Heart right ventricle (tissue), 16 donors: Measurements from ENCODE around the gene PIM1. TPM values are rescaled to one million over a fixed set of nuclear protein-coding genes. Genes with fewer than 3 reads are reported as not detected.

ENCODE experiments used
- ATAC-seq, 8 donors: fragments of 200-7000 bp; cut with Tn5 transposase; one replicate each; pipeline ENCODE4 v1.9.1; 2020; ENCODE audit warnings: mild to moderate bottlenecking in 8 of 8, moderate library complexity in 8 of 8, moderate number of reproducible peaks in 1 of 8
- DNase-seq, 2 donors: peaks; one replicate each; pipeline ENCODE4 v3.0.0-alpha.2; 2020
- H3K27ac ChIP-seq, 10 donors: fragments of 200-600 bp; sonication (generic) in 2 of 10; one replicate each; pipeline versions ENCODE4 v1.5.0 to v1.8.0; 2020 to 2022; ENCODE audit warnings: mild to moderate bottlenecking in 3 of 10
- H3K27me3 ChIP-seq, 7 donors: fragments of 200-600 bp; one replicate each; pipeline ENCODE4 v1.8.0; 2021 to 2022; ENCODE audit warnings: mild to moderate bottlenecking in 2 of 7
- H3K36me3 ChIP-seq, 9 donors: fragments of 200-600 bp; sonication (generic) in 1 of 9; one replicate each; pipeline versions ENCODE4 v1.5.0 to v1.8.0; 2020 to 2022; ENCODE audit warnings: mild to moderate bottlenecking in 2 of 9
- H3K4me1 ChIP-seq, 9 donors: fragments of 200-600 bp; sonication (generic) in 1 of 9; one replicate each; pipeline versions ENCODE4 v1.5.0 to v1.8.0; 2020 to 2022; ENCODE audit warnings: mild to moderate bottlenecking in 4 of 9
- H3K4me3 ChIP-seq, 10 donors: fragments of 200-600 bp; sonication (generic) in 2 of 10; one replicate each; pipeline versions ENCODE4 v1.5.0 to v1.8.0; 2020 to 2022; ENCODE audit warnings: mild to moderate bottlenecking in 7 of 10, moderate library complexity in 2 of 10
- H3K9me3 ChIP-seq, 11 donors: fragments of 200-600 bp in 10 of 11; sonication (generic) in 2 of 11; one replicate each; pipeline versions ENCODE4 v1.5.0 to v1.8.0; 2013 to 2022; ENCODE audit warnings: mild to moderate bottlenecking in 2 of 11, control low read depth in 1 of 11, moderate library complexity in 1 of 11
- CTCF ChIP-seq, 9 donors: fragments of 200-600 bp; sonication (generic) in 2 of 9; IDR thresholded peaks; one replicate each; pipeline versions ENCODE4 v1.5.0 to v1.8.0; 2021 to 2022; ENCODE audit warnings: antibody characterized with exemption in 9 of 9, mild to moderate bottlenecking in 5 of 9, moderate library complexity in 1 of 9
- WGBS, 2 donors: extraction: QIAGEN DNeasy Blood & Tissue Kit; methylation state at CpG; one replicate each; pipeline ENCODE4 v1.1.7; 2013; ENCODE audit warnings: inconsistent platforms in 1 of 2; 5-methylcytosine and 5-hydroxymethylcytosine counted together
- intact Hi-C, 10 donors: fragments of 100-400 bp; cut with DNase I; formaldehyde crosslinking; loops; one replicate each; pipeline versions ENCODE4 v1.11.1 to v1.14.2; 2022
- polyA plus RNA-seq, 2 donors: library from polyadenylated mRNA; stranded (reverse); fragments of 200-250 nt; gene quantifications; one replicate each; pipeline ENCODE4 v1.2.3, GENCODE V29; 2013
- total RNA-seq, 10 donors: library from RNA; stranded (reverse); fragmentation: NEBNext Ultra II Directional in 3 of 10; extraction: Animal tissue kit (Norgen Biotek cat#: 25700) in 3 of 10; gene quantifications; one replicate each; pipeline versions ENCODE4 v1.2.1 to v1.2.4, GENCODE V29; 2021 to 2023
- donor health status: Arrhythmogenic right ventricular cardiomyopathy.
- donor health status: ischemic (EF 13 %, LVEDD 7.1; RV severe dilation, severe dysfunction).
- donor health status: healthy with polysubstance abuse.
- donor health status: DM: no; HTN: yes; CAD: no.
- donor health status: DM: no; HTN: no; CAD: no.
- donor health status: ischemic (EF 25% LVEDD 6.9; RV normal size, moderate dysfunction).
- donor health status: ischemic (EF 25% LVEDD 5.7; RV mildly dilated, moderate dysfunction).
- donor health status: healthy.
- donor health status: DM: yes; HTN: yes; CAD: no.
- donor health status: Ischemic cardiomyopathy.
- donor health status: ischemic (EF 35%, LVEDD 5.7; RV mildly dilated, moderate dysfunction).
- donor health status: nonischemic (EF 11% LVEDD 7.7; RV severe dilation, severe dysfunction).
- donor health status: DM: yes; HTN: yes; CAD: no.
- donor health status: PGD.
- donor health status: ischemic (EF 29% LVEDD 5.4; RV normal size, mild dysfunction).
- donor health status: nonischemic (EF 23%, LVEDD 6.1; RV moderate dilation, normal function).

The PIM1 gene
- total and polyA plus RNA-seq, 12 donors = 9.2 to 106 (median 16.3) TPM

- DNase-seq (peak; percentile 51 to 82), ATAC-seq (peak; percentile 82 to 93 (median 88))
- H3K36me3 ChIP-seq = no peaks in the 10 kb centered on the region
- peaks cover 0 to 60% (median 24%) of the 10 kb centered on the region in 9 donors for H3K4me1 ChIP-seq
- peak in 1 of 9 donors; percentile 8 for TF ChIP-seq CTCF (IDR thresholded peaks at IDR 0.05)
- H3K4me3 ChIP-seq = peak overlapping the region in 1 of 10 donors; percentile 3
- peak overlapping the region; percentile 56 to 89 (median 72) for H3K27ac ChIP-seq
- intact Hi-C loops = loop anchor here in 3 of 10 donors (2.0 to 5.0 kb wide), 4 partner anchors 29 to 81 kb away; no protein-coding TSS in a partner anchor
- 22 to 28% methylated on average over 15 of the region's 15 CpGs for WGBS, 2 donors
- no peaks in the 10 kb centered on the region for H3K9me3 ChIP-seq
- H3K27me3 ChIP-seq = no peaks in the 10 kb centered on the region
Measured at GRCh38 chr6:37131104-37131959, 38.6 kb upstream of the PIM1 start.

GRCh38 chr6:37131960-37132253, 38.0 kb upstream of the PIM1 start:
- Histone ChIP-seq H3K9me3 (no peaks in the 10 kb centered on the region), H3K27me3 (no peaks in the 10 kb centered on the region), H3K4me1 (peaks cover 0 to 56% (median 24%) of the 10 kb centered on the region in 9 donors), H3K4me3 (no peak overlapping the region), H3K27ac (peak overlapping the region in 9 of 10 donors; percentile 56 to 89 (median 73)), H3K36me3 (no peaks in the 10 kb centered on the region)
- intact Hi-C loops = loop anchor here in 3 of 10 donors (2.0 to 5.0 kb wide), 4 partner anchors 29 to 81 kb away; no protein-coding TSS in a partner anchor
- DNase-seq = no peak
- no peak for TF ChIP-seq CTCF (IDR thresholded peaks at IDR 0.05)
- ATAC-seq = no peak

GRCh38 chr6:37134036-37134395, 35.9 kb upstream of the PIM1 start:
- 90 to 91% methylated on average over 8 of the region's 8 CpGs for WGBS, 2 donors
- no peaks in the 10 kb centered on the region for H3K9me3 ChIP-seq
- H3K27ac ChIP-seq = peak overlapping the region in 3 of 10 donors; percentile 28 to 70 (median 41)
- H3K36me3 ChIP-seq = no peaks in the 10 kb centered on the region
- DNase-seq = no peak
- ATAC-seq = no peak
- H3K4me3 ChIP-seq = no peak overlapping the region
- H3K4me1 ChIP-seq = peaks cover 0 to 53% (median 26%) of the 10 kb centered on the region in 9 donors
- H3K27me3 ChIP-seq = no peaks in the 10 kb centered on the region
- TF ChIP-seq CTCF (IDR thresholded peaks at IDR 0.05) = no peak
- intact Hi-C loops = loop anchor here in 2 of 10 donors (2.0 to 5.0 kb wide), 2 partner anchors 35 to 82 kb away; no protein-coding TSS in a partner anchor

GRCh38 chr6:37134396-37135191, 35.4 kb upstream of the PIM1 start:
- TF ChIP-seq CTCF (IDR thresholded peaks at IDR 0.05) = no peak
- WGBS, 2 donors = 77 to 78% methylated on average over 11 of the region's 11 CpGs
- ATAC-seq (peak in 3 of 8 donors; percentile 12 to 23 (median 20)), DNase-seq (no peak)
- H3K27ac ChIP-seq = peak overlapping the region in 4 of 10 donors; percentile 36 to 70 (median 48)
- H3K9me3 ChIP-seq = no peaks in the 10 kb centered on the region
- H3K27me3 ChIP-seq = no peaks in the 10 kb centered on the region
- H3K4me1 ChIP-seq = peaks cover 0 to 53% (median 26%) of the 10 kb centered on the region in 9 donors
- H3K36me3 ChIP-seq = no peaks in the 10 kb centered on the region
- H3K4me3 ChIP-seq = no peak overlapping the region
- intact Hi-C loops = loop anchor here in 3 of 10 donors (2.0 to 5.0 kb wide), 3 partner anchors 34 to 82 kb away; partner anchors contain the start of gene PIM1 (in 1 of the 3)
